ENCODE measurements around the gene MED12L.

The MED12L gene

GRCh38 chr3:151468284-151468917 is 382.9 kb downstream of the MED12L start:
- Mint-ChIP-seq H3K27ac (no peak overlapping the region), H3K36me3 (ENCODE audit: low read depth) (no peaks in the 10 kb centered on the region), H3K27me3 (peaks cover 9% of the 10 kb centered on the region), H3K4me3 (no peak overlapping the region), H3K9me3 (no peaks in the 10 kb centered on the region), H3K4me1 (ENCODE audit: low read depth) (no peaks in the 10 kb centered on the region)

- peaks cover under 1% of the 10 kb centered on the region for H3K9me3 Mint-ChIP-seq
- no peaks in the 10 kb centered on the region for H3K36me3 Mint-ChIP-seq (ENCODE audit: low read depth)
- H3K27me3 Mint-ChIP-seq: peaks cover 13% of the 10 kb centered on the region
- no peaks in the 10 kb centered on the region for H3K4me1 Mint-ChIP-seq (ENCODE audit: low read depth)
- no peak overlapping the region for H3K4me3 Mint-ChIP-seq
- H3K27ac Mint-ChIP-seq: no peak overlapping the region
Observed at GRCh38 chr3:151476344-151477018, 391.0 kb downstream of the MED12L start.

GRCh38 chr3:151477591-151478334 is 392.3 kb downstream of the MED12L start:
- Mint-ChIP-seq H3K9me3 (peaks cover 13% of the 10 kb centered on the region), H3K27ac (no peak overlapping the region), H3K27me3 (peaks cover 13% of the 10 kb centered on the region), H3K4me3 (no peak overlapping the region), H3K36me3 (ENCODE audit: low read depth) (no peaks in the 10 kb centered on the region), H3K4me1 (ENCODE audit: low read depth) (no peaks in the 10 kb centered on the region)

GRCh38 chr3:151478335-151478697 is 392.9 kb downstream of the MED12L start:
- Mint-ChIP-seq H3K27ac (no peak overlapping the region), H3K27me3 (peaks cover 13% of the 10 kb centered on the region), H3K9me3 (peaks cover 18% of the 10 kb centered on the region), H3K4me3 (no peak overlapping the region), H3K4me1 (ENCODE audit: low read depth) (no peaks in the 10 kb centered on the region), H3K36me3 (ENCODE audit: low read depth) (no peaks in the 10 kb centered on the region)

- Mint-ChIP-seq H3K4me1 (ENCODE audit: low read depth) (no peaks in the 10 kb centered on the region), H3K36me3 (ENCODE audit: low read depth) (no peaks in the 10 kb centered on the region), H3K27ac (no peak overlapping the region), H3K4me3 (no peak overlapping the region), H3K27me3 (peaks cover 13% of the 10 kb centered on the region), H3K9me3 (peaks cover 20% of the 10 kb centered on the region)
Observed at GRCh38 chr3:151479452-151479851, 394.0 kb downstream of the MED12L start.

GRCh38 chr3:151480492-151480891 is 395.0 kb downstream of the MED12L start:
- Mint-ChIP-seq H3K27ac (no peak overlapping the region), H3K36me3 (ENCODE audit: low read depth) (no peaks in the 10 kb centered on the region), H3K27me3 (peaks cover 13% of the 10 kb centered on the region), H3K4me1 (ENCODE audit: low read depth) (no peaks in the 10 kb centered on the region), H3K9me3 (peaks cover 26% of the 10 kb centered on the region), H3K4me3 (no peak overlapping the region)

- Mint-ChIP-seq H3K27me3 (peaks cover 20% of the 10 kb centered on the region), H3K4me3 (no peak overlapping the region), H3K9me3 (peaks cover 31% of the 10 kb centered on the region), H3K27ac (no peak overlapping the region), H3K4me1 (ENCODE audit: low read depth) (no peaks in the 10 kb centered on the region), H3K36me3 (ENCODE audit: low read depth) (no peaks in the 10 kb centered on the region)
Observed at GRCh38 chr3:151483488-151483887, 398.0 kb downstream of the MED12L start.

- H3K27me3 Mint-ChIP-seq: peaks cover 15% of the 10 kb centered on the region
- H3K4me3 Mint-ChIP-seq: no peak overlapping the region
- H3K36me3 Mint-ChIP-seq (ENCODE audit: low read depth): no peaks in the 10 kb centered on the region
- H3K4me1 Mint-ChIP-seq (ENCODE audit: low read depth): no peaks in the 10 kb centered on the region
- peaks cover 33% of the 10 kb centered on the region for H3K9me3 Mint-ChIP-seq
- no peak overlapping the region for H3K27ac Mint-ChIP-seq
Observed at GRCh38 chr3:151483961-151484520, 398.6 kb downstream of the MED12L start.

Data from stimulated activated naive CD8-positive, alpha-beta T cell treated with anti-CD3 and anti-CD28 coated beads, Interleukin-15, Interleukin-2, amounts not matched to agents 100 ng/mL and 50 ng/mL, for 24 hours (primary cell).